HEK293 (cell line): ENCODE measurements around the gene CAPN5.

Experiments used
- CTCF ChIA-PET: fragments of 350-600 bp; formaldehyde crosslinking; extraction: SDS; loops from one replicate; lab custom pipeline; 2021; ENCODE audit warnings: antibody characterized with exemption; lab: Yijun Ruan, JAX
- POLR2A ChIA-PET: fragments of 300-600 bp; formaldehyde crosslinking; extraction: SDS; loops from one replicate; lab custom pipeline; 2020; ENCODE audit warnings: antibody characterized with exemption, inconsistent platforms; lab: Yijun Ruan, JAX
- H3K27ac ChIP-seq: fragments of 200-500 bp; sonication (Bioruptor generic); 2 replicates; pipeline ENCODE4 v1.5.1; 2014; ENCODE audit warnings: low read depth, low read length, control low read depth, inconsistent platforms; ENCODE audit errors: extremely low read depth
- H3K36me3 ChIP-seq, 2 experiments: fragments of 200-500 bp in 1 of 2; sonication (Bioruptor generic) in 1 of 2; 1 replicate in 1 of 2; 2 replicates in 1 of 2; pipeline ENCODE4 v1.5.1; 2014 to 2017; ENCODE audit warnings: inconsistent platforms in 2 of 2, low read length in 2 of 2; ENCODE audit not compliant: control insufficient read depth in 2 of 2, insufficient read depth in 1 of 2
- H3K4me1 ChIP-seq: fragments of 200-500 bp; sonication (Bioruptor generic); 2 replicates; pipeline ENCODE4 v1.5.1; 2014; ENCODE audit warnings: mild to moderate bottlenecking, low read length, inconsistent platforms; ENCODE audit not compliant: control insufficient read depth, insufficient read depth
- H3K4me3 ChIP-seq: 2 replicates; pipeline ENCODE4 v1.5.1; 2011; ENCODE audit warnings: low read depth, mild to moderate bottlenecking, control low read depth, low read length, moderate library complexity
- H3K9me3 ChIP-seq: fragments of 200-500 bp; sonication (Bioruptor generic); 2 replicates; pipeline ENCODE4 v1.5.1; 2014; ENCODE audit warnings: low read depth, low read length, inconsistent platforms; ENCODE audit not compliant: control insufficient read depth, insufficient read depth
- GLI2 ChIP-seq: fragments of 450-650 bp; formaldehyde crosslinking; IDR thresholded peaks from 2 replicates; pipeline ENCODE4; 2017; ENCODE audit warnings: missing biosample characterization, missing genetic modification characterization, low read depth, borderline replicate concordance
- HOXD13 ChIP-seq: sonication (generic); formaldehyde crosslinking; IDR thresholded peaks from 2 replicates; pipeline ENCODE4 v1.8.0; 2022; ENCODE audit warnings: missing genetic modification reagents, borderline replicate concordance
- KLF1 ChIP-seq: fragments of 450-650 bp; formaldehyde crosslinking; IDR thresholded peaks from 2 replicates; pipeline ENCODE4 v1.5.1; 2016; ENCODE audit warnings: missing biosample characterization, missing genetic modification characterization
- PATZ1 ChIP-seq: fragments of 450-650 bp; formaldehyde crosslinking; IDR thresholded peaks from 2 replicates; pipeline ENCODE4 v1.5.1; 2016; ENCODE audit warnings: missing biosample characterization, missing genetic modification characterization
- PRDM2 ChIP-seq: fragments of 450-650 bp; formaldehyde crosslinking; IDR thresholded peaks from 2 replicates; pipeline ENCODE4 v1.5.1; 2016; ENCODE audit warnings: missing biosample characterization, missing genetic modification characterization, borderline replicate concordance
- PRDM6 ChIP-seq: fragments of 450-650 bp; formaldehyde crosslinking; IDR thresholded peaks from 2 replicates; pipeline ENCODE4 v1.5.1; 2017; ENCODE audit warnings: missing biosample characterization, missing genetic modification characterization
- SCRT2 ChIP-seq: fragments of 450-650 bp; formaldehyde crosslinking; IDR thresholded peaks from 2 replicates; pipeline ENCODE4 v1.5.1; 2016; ENCODE audit warnings: missing biosample characterization, missing genetic modification characterization
- ZBTB20 ChIP-seq: fragments of 450-650 bp; formaldehyde crosslinking; IDR thresholded peaks from 2 replicates; pipeline ENCODE4 v1.5.1; 2016; ENCODE audit warnings: missing biosample characterization, missing genetic modification characterization
- ZFP41 ChIP-seq: fragments of 450-650 bp; formaldehyde crosslinking; IDR thresholded peaks from 2 replicates; pipeline ENCODE4 v1.5.1; 2016; ENCODE audit warnings: missing biosample characterization, missing genetic modification characterization, borderline replicate concordance
- ZNF169 ChIP-seq: fragments of 450-650 bp; formaldehyde crosslinking; IDR thresholded peaks from 2 replicates; pipeline ENCODE4 v1.5.1; 2016; ENCODE audit warnings: missing biosample characterization, missing genetic modification characterization
- ZNF19 ChIP-seq: fragments of 450-650 bp; formaldehyde crosslinking; IDR thresholded peaks from 2 replicates; pipeline ENCODE4; 2016; ENCODE audit warnings: missing biosample characterization, missing genetic modification characterization, low read depth
- ZNF510 ChIP-seq: fragments of 450-650 bp; formaldehyde crosslinking; IDR thresholded peaks from 2 replicates; pipeline ENCODE4 v1.5.1; 2018; ENCODE audit warnings: mild to moderate bottlenecking, missing genetic modification characterization, missing biosample characterization; ENCODE audit not compliant: insufficient replicate concordance
- ZNF521 ChIP-seq: fragments of 450-650 bp; formaldehyde crosslinking; IDR thresholded peaks from 2 replicates; pipeline ENCODE4 v1.5.1; 2017; ENCODE audit warnings: missing biosample characterization, mild to moderate bottlenecking, missing genetic modification characterization
- ZNF585B ChIP-seq: fragments of 450-650 bp; formaldehyde crosslinking; IDR thresholded peaks from 2 replicates; pipeline ENCODE4 v1.5.1; 2016; ENCODE audit warnings: missing biosample characterization, missing genetic modification characterization
- ZNF621 ChIP-seq: fragments of 450-650 bp; formaldehyde crosslinking; IDR thresholded peaks from 2 replicates; pipeline ENCODE4 v1.5.1; 2017; ENCODE audit warnings: missing biosample characterization, missing genetic modification characterization
- ZNF623 ChIP-seq: fragments of 450-650 bp; formaldehyde crosslinking; IDR thresholded peaks from 2 replicates; pipeline ENCODE4 v1.5.1; 2016; ENCODE audit warnings: missing biosample characterization, missing genetic modification characterization
- ZNF843 ChIP-seq: fragments of 450-650 bp; formaldehyde crosslinking; IDR thresholded peaks from 2 replicates; pipeline ENCODE4 v1.5.1; 2016; ENCODE audit warnings: missing biosample characterization, missing genetic modification characterization
- TF ChIP-seq, protein P1 (sequence below): fragments of 450-650 bp; IDR thresholded peaks from 2 replicates; pipeline ENCODE4 v1.5.1; 2018; ENCODE audit warnings: missing biosample characterization, mild to moderate bottlenecking, missing genetic modification characterization
- TF ChIP-seq, protein P2 (sequence below): fragments of 450-650 bp; formaldehyde crosslinking; IDR thresholded peaks from 2 replicates; pipeline ENCODE4 v1.5.1; 2016; ENCODE audit warnings: missing biosample characterization, missing genetic modification characterization

The CAPN5 gene

GRCh38 chr11:77131560-77131959, 64.8 kb downstream of the CAPN5 start:
- no peak overlapping the region for H3K27ac ChIP-seq
- TF ChIP-seq ZNF585B (tag by site-specific recombination) (no peak), ZFP41 (tag by site-specific recombination) (no peak), ZNF621 (tag by site-specific recombination) (no peak)
- TF ChIP-seq, all 188 proteins: peak for 0
- ChIA-PET POLR2A (no interaction called here), CTCF (interaction anchor here (0.7 to 3.5 kb wide), 2 partner anchors 55 to 91 kb away, joined by 3 to 14 read pairs; no protein-coding TSS in a partner anchor)
- no peaks in the 10 kb centered on the region for H3K9me3 ChIP-seq
- no peak overlapping the region for H3K4me3 ChIP-seq
- no peaks in the 10 kb centered on the region; the same call in 1 of the 2 replicates for H3K4me1 ChIP-seq
- H3K36me3 ChIP-seq: no peaks in the 10 kb centered on the region

GRCh38 chr11:77135069-77135468, 68.3 kb downstream of the CAPN5 start:
- Histone ChIP-seq H3K4me1 (no peaks in the 10 kb centered on the region), H3K4me3 (no peak overlapping the region), H3K27ac (no peak overlapping the region), H3K36me3 (no peaks in the 10 kb centered on the region), H3K9me3 (no peaks in the 10 kb centered on the region)
- POLR2A ChIA-PET: no interaction called here
- TF ChIP-seq ZNF19: no peak
- TF ChIP-seq, protein P1, sequence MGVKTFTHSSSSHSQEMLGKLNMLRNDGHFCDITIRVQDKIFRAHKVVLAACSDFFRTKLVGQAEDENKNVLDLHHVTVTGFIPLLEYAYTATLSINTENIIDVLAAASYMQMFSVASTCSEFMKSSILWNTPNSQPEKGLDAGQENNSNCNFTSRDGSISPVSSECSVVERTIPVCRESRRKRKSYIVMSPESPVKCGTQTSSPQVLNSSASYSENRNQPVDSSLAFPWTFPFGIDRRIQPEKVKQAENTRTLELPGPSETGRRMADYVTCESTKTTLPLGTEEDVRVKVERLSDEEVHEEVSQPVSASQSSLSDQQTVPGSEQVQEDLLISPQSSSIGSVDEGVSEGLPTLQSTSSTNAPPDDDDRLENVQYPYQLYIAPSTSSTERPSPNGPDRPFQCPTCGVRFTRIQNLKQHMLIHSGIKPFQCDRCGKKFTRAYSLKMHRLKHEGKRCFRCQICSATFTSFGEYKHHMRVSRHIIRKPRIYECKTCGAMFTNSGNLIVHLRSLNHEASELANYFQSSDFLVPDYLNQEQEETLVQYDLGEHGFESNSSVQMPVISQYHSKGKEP: no peak
- TF ChIP-seq HOXD13: no peak
- CTCF ChIA-PET: interaction anchor here (1.4 to 2.7 kb wide), 2 partner anchors 8 to 9 kb away, joined by 3 to 18 read pairs; partner anchors contain the start of gene MYO7A

GRCh38 chr11:77136074-77136473, 69.3 kb downstream of the CAPN5 start:
- Histone ChIP-seq H3K36me3 (no peaks in the 10 kb centered on the region), H3K4me3 (no peak overlapping the region), H3K27ac (no peak overlapping the region), H3K4me1 (no peaks in the 10 kb centered on the region), H3K9me3 (no peaks in the 10 kb centered on the region)
- POLR2A ChIA-PET: interaction anchor here (0.7 kb wide), 1 partner anchor 11 kb away, joined by 3 read pairs; no protein-coding TSS in a partner anchor
- CTCF ChIA-PET: interaction anchor here (1.4 to 2.7 kb wide), 2 partner anchors 9 to 11 kb away, joined by 3 to 18 read pairs; partner anchors contain the start of gene MYO7A
- TF ChIP-seq PATZ1 (tag by site-specific recombination) (no peak), ZNF510 (tag by site-specific recombination) (no peak), GLI2 (no peak), ZNF623 (tag by site-specific recombination) (no peak), KLF1 (no peak), PRDM6 (no peak), ZNF521 (tag by site-specific recombination) (no peak), ZNF169 (tag by site-specific recombination) (no peak), ZNF843 (no peak), PRDM2 (tag by site-specific recombination) (no peak), SCRT2 (no peak), ZBTB20 (no peak)
- TF ChIP-seq, protein P2, sequence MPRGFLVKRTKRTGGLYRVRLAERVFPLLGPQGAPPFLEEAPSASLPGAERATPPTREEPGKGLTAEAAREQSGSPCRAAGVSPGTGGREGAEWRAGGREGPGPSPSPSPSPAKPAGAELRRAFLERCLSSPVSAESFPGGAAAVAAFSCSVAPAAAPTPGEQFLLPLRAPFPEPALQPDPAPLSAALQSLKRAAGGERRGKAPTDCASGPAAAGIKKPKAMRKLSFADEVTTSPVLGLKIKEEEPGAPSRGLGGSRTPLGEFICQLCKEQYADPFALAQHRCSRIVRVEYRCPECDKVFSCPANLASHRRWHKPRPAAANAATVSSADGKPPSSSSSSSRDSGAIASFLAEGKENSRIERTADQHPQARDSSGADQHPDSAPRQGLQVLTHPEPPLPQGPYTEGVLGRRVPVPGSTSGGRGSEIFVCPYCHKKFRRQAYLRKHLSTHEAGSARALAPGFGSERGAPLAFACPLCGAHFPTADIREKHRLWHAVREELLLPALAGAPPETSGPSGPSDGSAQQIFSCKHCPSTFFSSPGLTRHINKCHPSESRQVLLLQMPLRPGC: no peak
